ENCODE measurements around the gene ZNF837.
"Not testable (repeated sequence)": the region's sequence is repeated elsewhere in the genome, so short reads cannot be mapped to it uniquely, and the experiment has no call there.

Gene ZNF837

DNA sequence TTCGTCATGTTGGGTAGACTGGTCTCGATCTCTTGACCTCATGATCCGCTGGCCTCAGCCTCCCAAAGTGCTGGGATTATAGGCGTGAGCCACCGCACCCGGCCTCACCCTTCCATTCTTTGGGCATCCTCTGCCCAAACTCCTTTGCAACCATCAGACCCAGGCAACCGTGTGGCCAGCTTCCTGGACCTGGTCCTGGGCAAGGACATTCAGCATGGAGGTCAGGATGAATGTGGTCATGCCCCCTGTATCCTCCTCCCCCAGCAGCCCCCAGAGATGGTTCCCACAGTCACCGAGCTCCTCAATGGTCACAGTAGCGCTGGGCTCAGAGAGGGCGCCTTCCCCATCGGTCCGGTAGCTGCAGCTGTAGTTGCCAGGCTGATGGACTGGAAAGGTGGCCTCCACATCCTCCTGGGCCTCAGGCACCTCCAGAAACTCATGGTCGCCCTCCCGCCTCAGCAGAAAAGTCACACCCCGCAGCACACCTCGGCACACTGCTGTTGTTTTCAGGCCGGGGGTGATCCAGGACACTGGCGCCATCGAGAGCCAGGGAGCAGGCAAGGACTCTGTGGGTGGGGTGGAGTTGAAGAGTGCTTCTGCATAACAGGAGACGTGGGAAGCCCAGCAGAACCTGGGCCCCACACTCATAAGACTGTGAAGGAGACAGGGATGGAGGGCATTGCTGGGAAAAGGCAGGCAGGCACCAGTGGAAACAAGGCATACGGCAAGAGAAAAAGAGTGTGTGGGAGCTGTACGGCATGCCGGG is 28.7 kb downstream of the ZNF837 start:
- in situ Hi-C loops (cut with MboI; ENCODE audit: low sequenced_read_pairs): no loop called here

GRCh38 chr19:58351558-58351878 is 29.3 kb downstream of the ZNF837 start:
- in situ Hi-C loops (cut with MboI; ENCODE audit: low sequenced_read_pairs): no loop called here

GRCh38 chr19:58350871-58351557 is 29.8 kb downstream of the ZNF837 start:
- in situ Hi-C loops (cut with MboI; ENCODE audit: low sequenced_read_pairs): no loop called here

GRCh38 chr19:58350001-58350861 is 30.6 kb downstream of the ZNF837 start:
- in situ Hi-C loops (cut with MboI; ENCODE audit: low sequenced_read_pairs): no loop called here

GRCh38 chr19:58349590-58349989 is 31.2 kb downstream of the ZNF837 start:
- in situ Hi-C loops (cut with MboI; ENCODE audit: low sequenced_read_pairs): no loop called here

DNA sequence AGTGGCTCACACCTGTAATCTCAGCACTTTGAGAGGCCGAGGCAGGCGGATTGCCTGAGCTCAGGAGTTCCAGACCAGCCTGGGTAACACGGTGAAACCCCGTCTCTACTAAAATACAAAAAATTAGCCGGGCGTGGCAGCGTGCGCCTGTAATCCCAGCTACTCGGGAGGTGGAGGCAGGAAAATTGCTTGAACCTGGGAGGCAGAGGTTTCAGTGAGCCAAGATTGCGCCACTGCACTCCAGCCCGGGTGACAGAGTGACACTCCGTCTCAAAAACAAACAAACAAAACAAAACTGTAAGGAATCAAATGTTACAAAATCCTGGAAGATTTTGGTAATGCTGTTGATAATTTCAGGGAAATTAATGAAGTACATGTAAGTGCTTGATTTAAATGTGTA is 32.8 kb downstream of the ZNF837 start:
- in situ Hi-C loops (cut with MboI; ENCODE audit: low sequenced_read_pairs): not testable (repeated sequence)

DNA sequence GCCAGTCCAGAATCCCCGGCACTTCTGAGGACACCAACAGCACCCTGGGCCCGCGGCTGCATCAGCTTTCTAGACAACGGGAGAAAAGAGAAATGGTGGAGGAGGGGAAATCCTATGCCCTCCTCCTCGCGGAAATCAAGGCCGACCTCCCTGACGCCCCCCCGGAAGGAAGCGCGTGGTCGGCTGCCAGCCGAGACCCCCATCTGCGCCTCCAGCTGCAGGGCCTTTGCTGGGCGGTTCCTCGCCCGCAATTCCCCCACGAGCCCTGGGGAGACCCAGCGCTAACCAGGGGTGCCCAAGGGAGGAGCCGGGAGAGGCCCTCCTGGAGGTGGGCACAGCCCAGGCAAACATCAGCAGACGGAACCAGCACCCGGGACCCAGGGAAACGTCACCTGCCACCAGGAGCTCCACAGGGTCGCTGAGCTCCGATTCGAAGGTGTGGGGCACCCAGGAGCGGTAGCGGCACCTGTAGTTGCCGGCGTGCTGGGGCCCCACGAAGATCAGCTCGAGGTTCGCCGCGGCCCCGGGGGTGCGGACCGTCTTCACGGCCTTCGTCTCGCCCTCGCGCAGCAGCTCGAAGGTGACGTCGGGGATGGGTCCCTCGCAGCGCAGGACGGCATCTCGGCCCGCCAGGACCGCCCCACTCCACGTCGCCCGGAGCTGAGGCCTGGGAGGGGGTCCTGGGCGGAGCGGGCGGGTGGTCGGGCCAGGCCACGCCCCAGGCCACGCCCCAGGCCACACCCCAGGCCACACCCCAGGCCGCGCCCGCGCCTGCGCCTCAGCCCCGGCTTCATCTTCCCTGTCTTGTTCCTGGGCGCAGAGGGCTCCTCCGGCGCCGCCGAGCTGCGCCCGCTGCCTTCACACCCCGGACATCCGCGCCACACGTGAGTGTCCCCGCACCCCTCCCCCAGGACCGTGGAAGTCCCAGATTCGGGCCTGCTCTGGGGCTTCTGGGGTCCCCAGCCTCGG is 33.6 kb downstream of the ZNF837 start:
- in situ Hi-C loops (cut with MboI; ENCODE audit: low sequenced_read_pairs): no loop called here

- in situ Hi-C loops (cut with MboI; ENCODE audit: low sequenced_read_pairs): no loop called here
Measured at GRCh38 chr19:58345558-58345957, 35.3 kb downstream of the ZNF837 start.

DNA sequence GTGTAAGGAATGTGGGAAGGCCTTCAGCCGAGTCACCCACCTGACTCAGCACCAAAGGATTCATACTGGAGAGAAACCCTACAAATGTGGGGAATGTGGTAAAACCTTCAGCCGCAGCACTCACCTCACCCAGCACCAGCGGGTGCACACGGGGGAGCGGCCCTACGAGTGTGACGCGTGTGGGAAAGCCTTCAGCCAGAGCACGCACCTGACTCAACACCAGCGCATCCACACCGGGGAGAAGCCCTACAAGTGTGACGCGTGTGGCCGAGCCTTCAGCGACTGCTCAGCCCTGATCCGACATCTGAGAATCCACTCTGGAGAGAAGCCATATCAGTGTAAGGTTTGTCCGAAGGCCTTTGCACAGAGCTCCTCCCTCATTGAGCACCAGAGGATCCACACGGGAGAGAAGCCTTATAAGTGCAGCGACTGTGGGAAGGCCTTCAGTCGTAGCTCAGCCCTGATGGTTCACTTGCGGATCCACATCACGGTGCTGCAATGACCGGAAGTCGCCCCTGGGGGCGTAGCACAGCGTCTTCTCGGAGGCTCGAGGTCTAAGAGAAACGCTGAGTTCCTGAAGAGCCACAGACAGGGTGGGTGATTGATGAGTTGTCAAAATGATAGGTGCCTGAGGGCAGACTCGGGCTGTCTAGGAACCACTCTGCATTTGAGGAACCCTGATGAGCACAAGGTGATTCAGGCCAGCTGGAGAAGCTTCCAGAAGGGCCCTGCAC is 41.8 kb downstream of the ZNF837 start:
- in situ Hi-C loops (cut with MboI; ENCODE audit: low sequenced_read_pairs): no loop called here

DNA sequence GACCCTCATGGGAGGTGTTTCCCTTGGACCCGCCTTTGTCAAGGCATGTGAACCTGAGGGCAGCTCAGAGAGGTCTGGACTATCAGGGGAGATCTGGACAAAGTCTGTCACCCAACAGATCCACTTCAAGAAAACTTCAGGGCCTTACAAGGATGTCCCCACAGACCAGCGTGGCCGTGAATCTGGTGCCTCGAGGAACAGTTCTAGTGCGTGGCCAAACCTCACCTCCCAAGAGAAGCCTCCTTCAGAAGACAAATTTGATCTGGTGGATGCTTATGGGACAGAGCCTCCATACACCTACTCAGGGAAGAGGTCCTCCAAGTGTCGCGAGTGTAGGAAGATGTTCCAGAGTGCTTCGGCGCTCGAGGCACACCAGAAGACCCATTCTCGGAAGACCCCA is 42.5 kb downstream of the ZNF837 start:
- in situ Hi-C loops (cut with MboI; ENCODE audit: low sequenced_read_pairs): no loop called here

- in situ Hi-C loops (cut with MboI; ENCODE audit: low sequenced_read_pairs): no loop called here
Measured at GRCh38 chr19:58336820-58337219, 44.0 kb downstream of the ZNF837 start.

DNA sequence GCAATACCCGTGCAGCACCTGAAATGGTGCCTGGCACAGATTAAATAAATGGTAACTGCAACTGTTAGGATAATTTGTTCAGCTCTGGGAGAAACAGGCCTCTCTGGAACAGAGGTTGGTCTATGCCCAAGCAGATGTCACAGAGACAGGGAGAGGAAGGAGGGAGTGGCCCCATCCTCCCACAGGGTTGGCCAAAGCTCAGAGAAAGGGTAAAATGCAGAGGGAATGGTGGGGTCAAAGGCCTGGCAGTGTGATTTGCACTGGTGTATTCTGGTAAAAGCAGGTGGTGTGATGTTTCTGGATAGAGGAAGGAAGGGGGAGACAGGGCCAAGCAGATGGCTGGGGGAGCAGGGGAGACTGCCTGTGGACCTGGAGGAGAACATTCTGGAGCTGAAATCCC is 44.6 kb downstream of the ZNF837 start:
- in situ Hi-C loops (cut with MboI; ENCODE audit: low sequenced_read_pairs): no loop called here

GRCh38 chr19:58335630-58336029 is 45.2 kb downstream of the ZNF837 start:
- in situ Hi-C loops (cut with MboI; ENCODE audit: low sequenced_read_pairs): no loop called here

GRCh38 chr19:58334691-58335249 is 46.1 kb downstream of the ZNF837 start:
- in situ Hi-C loops (cut with MboI; ENCODE audit: low sequenced_read_pairs): no loop called here

DNA sequence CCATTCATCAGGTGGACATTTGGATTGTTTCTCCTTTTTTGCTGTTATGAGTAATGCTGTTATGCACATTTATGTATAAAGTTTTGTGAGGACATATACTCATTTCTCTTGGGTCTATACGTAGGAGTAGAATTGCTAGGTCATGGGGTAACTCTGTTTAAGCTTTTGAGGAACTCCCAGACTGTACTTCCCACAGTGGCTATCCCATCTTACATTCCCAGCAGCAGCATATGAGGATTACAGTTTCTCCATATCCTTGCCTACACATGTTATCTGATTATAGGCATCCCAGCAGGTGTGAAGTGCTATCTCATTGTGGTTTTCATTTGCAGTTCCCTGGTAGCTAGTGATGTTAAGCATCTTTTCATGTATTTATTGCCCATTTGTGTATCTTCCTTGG is 48.1 kb downstream of the ZNF837 start:
- in situ Hi-C loops (cut with MboI; ENCODE audit: low sequenced_read_pairs): no loop called here

DNA sequence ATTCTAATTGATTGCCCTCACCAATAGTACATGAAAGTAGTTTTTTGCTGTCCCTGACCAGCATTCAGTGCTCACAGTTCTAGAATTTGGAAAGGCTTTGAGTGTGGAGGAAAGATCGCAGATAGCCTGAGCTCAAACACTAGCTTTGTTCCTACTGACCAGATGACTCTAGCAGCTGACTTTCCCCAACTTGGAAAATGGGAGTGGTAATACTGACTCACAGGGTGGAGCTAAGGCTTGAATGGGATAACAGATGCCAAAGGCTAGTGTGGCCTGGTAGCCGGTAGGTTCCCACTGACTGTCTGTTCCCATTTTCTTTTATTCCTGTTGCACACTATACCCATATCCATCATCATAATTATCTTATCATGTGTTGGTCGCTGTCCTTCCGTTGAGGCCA is 50.4 kb downstream of the ZNF837 start:
- in situ Hi-C loops (cut with MboI; ENCODE audit: low sequenced_read_pairs): no loop called here

- in situ Hi-C loops (cut with MboI; ENCODE audit: low sequenced_read_pairs): no loop called here
Measured at GRCh38 chr19:58328999-58329398, 51.8 kb downstream of the ZNF837 start.

GRCh38 chr19:58326914-58327726 is 53.7 kb downstream of the ZNF837 start, which contains the start of gene ZSCAN22:
TSS of gene ZSCAN22 (plus strand) at chr19:58326994. CDS start at chr19:58334803, 7,809 bp downstream.
- in situ Hi-C loops (cut with MboI; ENCODE audit: low sequenced_read_pairs): no loop called here

- in situ Hi-C loops (cut with MboI; ENCODE audit: low sequenced_read_pairs): no loop called here
Measured at GRCh38 chr19:58326501-58326913, 54.3 kb downstream of the ZNF837 start.
